ENCODE data around the gene BFSP1. TPM values are rescaled to one million over a fixed set of nuclear protein-coding genes. Genes with fewer than 3 reads are reported as not detected.
A peak's percentile ranks its signal among the peaks of the same experiment; 100 is the strongest.

BFSP1 gene
- 2.0 and 2.4 TPM in 2 replicates for total RNA-seq
- polyA plus RNA-seq = 0.12 and 2.3 TPM in 2 replicates

DNA sequence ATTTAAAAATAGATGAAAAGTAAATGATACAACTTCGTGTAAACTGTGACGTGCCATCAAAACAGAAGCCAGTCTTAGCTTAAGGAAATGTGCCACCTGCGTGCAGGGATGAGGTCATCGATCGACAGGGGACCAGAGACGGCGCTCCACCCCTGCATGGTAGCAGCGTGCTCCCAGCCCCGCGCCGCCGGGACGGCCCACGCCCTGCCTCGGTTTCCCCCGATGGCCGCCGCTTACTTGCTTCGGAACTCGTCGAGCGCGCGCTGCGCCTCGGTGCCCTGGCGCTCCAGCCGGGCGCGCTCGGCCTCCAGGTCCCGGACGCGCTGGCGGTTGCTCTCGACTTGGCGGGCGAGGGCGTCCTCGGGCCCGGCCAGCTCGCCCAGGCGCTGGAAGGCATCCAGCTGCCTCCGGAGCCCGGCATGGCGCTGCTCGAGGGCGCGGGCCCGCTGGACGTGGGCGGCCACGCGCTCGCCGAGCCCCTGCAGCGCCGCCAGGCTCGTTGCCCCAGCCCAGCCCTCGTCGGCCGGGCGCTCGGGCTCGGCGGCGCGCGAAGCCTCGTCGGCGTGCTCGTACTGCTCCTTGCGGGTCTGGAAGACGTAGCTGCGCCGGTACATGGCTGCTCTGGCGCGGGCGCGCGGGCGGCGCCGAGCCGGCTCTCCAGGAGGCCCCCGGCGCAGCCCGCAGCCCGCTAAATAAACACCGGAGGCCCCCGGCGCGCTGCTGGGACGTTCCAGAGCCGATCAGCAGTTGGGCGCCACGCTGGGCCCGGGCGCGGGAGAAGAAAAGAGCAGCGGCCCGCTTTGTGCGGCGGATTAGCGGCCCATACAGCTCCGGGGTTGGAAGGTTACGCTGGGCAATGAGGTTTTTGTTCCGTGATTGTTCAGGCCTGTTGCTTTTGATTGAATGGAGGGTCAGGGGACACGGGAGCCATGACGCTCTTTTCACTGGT, at the start of gene BFSP1:
BFSP1 (minus strand) TSS at position 664 of the 949 bp plus-strand sequence; CDS start at position 614, 50 bp downstream.
- H4K20me1 ChIP-seq (ENCODE audit: insufficient read depth, poor library complexity, severe bottlenecking) = no peaks in the 10 kb centered on the region
- peak within 1 kb of the TSS; percentile 95 for H3K4me2 ChIP-seq
- DNase-seq (ENCODE audit: low spot score) = peak; percentile 72
- WGBS (ENCODE audit: low lambda C conversion rate, missing lambda C conversion rate) = 2% methylated on average over 102 of the region's 111 CpGs
- no peaks in the 10 kb centered on the region for H3K9me2 ChIP-seq (replicated peaks; ENCODE audit: insufficient read depth)
- H3K79me2 ChIP-seq = no peaks in the 10 kb centered on the region
- no peaks in the 10 kb centered on the region for H3K9me3 ChIP-seq (ENCODE audit: low read depth)
- H2AFZ ChIP-seq = peak within 1 kb of the TSS; percentile 90
- peaks cover 12% of the 10 kb centered on the region for H3K4me1 ChIP-seq (ENCODE audit: insufficient read depth)
- H3K4me3 ChIP-seq = peak within 1 kb of the TSS; percentile 66
- H3K27ac ChIP-seq = peak within 1 kb of the TSS; percentile 48
- no peaks in the 10 kb centered on the region for H3K36me3 ChIP-seq (replicated peaks; ENCODE audit: insufficient read depth, low read depth)
- H3K27me3 ChIP-seq = no peaks in the 10 kb centered on the region
- TF ChIP-seq EZH2 (IDR thresholded peaks at IDR 0.05; ENCODE audit: borderline replicate concordance) = no peak
- TF ChIP-seq, protein P1, sequence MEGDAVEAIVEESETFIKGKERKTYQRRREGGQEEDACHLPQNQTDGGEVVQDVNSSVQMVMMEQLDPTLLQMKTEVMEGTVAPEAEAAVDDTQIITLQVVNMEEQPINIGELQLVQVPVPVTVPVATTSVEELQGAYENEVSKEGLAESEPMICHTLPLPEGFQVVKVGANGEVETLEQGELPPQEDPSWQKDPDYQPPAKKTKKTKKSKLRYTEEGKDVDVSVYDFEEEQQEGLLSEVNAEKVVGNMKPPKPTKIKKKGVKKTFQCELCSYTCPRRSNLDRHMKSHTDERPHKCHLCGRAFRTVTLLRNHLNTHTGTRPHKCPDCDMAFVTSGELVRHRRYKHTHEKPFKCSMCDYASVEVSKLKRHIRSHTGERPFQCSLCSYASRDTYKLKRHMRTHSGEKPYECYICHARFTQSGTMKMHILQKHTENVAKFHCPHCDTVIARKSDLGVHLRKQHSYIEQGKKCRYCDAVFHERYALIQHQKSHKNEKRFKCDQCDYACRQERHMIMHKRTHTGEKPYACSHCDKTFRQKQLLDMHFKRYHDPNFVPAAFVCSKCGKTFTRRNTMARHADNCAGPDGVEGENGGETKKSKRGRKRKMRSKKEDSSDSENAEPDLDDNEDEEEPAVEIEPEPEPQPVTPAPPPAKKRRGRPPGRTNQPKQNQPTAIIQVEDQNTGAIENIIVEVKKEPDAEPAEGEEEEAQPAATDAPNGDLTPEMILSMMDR (IDR thresholded peaks at IDR 0.05; ENCODE audit: poor library complexity) = peak; percentile 3

DNA sequence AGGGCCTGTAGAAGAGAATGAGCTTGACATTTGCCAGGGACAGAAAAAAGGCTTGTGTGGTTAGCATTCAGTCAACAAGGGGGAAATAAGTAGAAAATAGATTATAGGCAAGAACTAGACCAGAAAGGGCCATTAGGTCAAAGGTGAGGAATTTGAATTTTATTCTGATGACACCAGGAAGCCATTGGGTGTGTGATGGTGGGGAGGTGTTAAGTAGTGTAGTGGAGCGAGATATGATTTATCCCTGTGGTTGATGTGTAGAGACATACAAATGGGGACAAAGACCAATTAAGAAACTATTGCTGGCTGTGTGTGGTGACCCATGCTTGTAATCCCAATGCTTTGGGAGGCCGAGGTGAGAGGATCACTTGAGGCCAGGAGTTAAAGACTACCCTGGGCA, 49.7 kb upstream of the BFSP1 start:
- Histone ChIP-seq H2AFZ (no peak overlapping the region), H4K20me1 (ENCODE audit: insufficient read depth, poor library complexity, severe bottlenecking) (peaks cover 93% of the 10 kb centered on the region), H3K79me2 (peaks cover 100% of the 10 kb centered on the region), H3K9me2 (replicated peaks; ENCODE audit: insufficient read depth) (no peaks in the 10 kb centered on the region), H3K4me3 (no peak overlapping the region), H3K4me2 (no peak overlapping the region), H3K27me3 (no peaks in the 10 kb centered on the region), H3K9me3 (ENCODE audit: low read depth) (no peaks in the 10 kb centered on the region), H3K36me3 (replicated peaks; ENCODE audit: insufficient read depth, low read depth) (no peaks in the 10 kb centered on the region), H3K4me1 (ENCODE audit: insufficient read depth) (peaks cover 3% of the 10 kb centered on the region), H3K27ac (no peak overlapping the region)
- no peak for DNase-seq (ENCODE audit: low spot score)
- 100% methylated on average over 2 of the region's 2 CpGs for WGBS (ENCODE audit: low lambda C conversion rate, missing lambda C conversion rate)
- TF ChIP-seq, protein P1 (IDR thresholded peaks at IDR 0.05; ENCODE audit: poor library complexity) = no peak
- TF ChIP-seq EZH2 (IDR thresholded peaks at IDR 0.05; ENCODE audit: borderline replicate concordance) (no peak), EZH2phosphoT487 (IDR thresholded peaks at IDR 0.05; ENCODE audit: low read depth, severe bottlenecking, unreplicated experiment) (no peak)

DNA sequence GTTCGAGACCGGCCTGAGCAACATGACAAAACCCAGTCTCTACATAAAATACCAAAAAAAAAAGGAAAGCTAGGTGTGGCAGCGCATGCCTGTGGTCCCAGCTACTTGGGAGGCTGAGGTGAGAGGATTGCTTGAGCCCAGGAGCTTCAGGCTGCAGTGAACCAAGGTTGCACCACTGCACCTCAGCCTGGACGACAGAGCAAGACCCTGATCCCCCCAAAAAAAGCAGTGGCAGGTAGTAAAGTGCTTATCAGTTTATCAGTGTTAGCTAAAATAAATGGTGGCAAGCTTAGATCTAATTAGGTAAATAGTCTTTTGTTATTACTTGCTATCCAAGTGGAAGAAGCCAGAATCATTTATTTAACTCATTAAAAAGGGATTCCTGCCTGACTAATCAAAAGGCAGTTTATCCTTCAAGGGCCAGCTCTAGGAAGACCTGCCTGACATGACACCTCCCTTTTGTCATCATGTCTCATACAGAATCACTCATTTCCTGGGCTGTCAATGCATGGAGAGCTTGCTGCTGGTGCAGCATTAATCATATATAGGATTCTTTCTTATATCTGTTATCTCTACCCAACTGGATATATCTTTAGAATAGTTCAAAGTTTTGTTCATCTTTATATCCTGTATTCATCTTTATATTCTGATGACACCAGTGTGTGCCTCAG, 48.3 kb upstream of the BFSP1 start:
- Histone ChIP-seq H3K79me2 (peaks cover 100% of the 10 kb centered on the region), H3K36me3 (replicated peaks; ENCODE audit: insufficient read depth, low read depth) (no peaks in the 10 kb centered on the region), H3K4me3 (no peak overlapping the region), H2AFZ (no peak overlapping the region), H3K27me3 (no peaks in the 10 kb centered on the region), H3K27ac (no peak overlapping the region), H4K20me1 (ENCODE audit: insufficient read depth, poor library complexity, severe bottlenecking) (peaks cover 93% of the 10 kb centered on the region), H3K4me2 (no peak overlapping the region), H3K4me1 (ENCODE audit: insufficient read depth) (no peaks in the 10 kb centered on the region), H3K9me2 (replicated peaks; ENCODE audit: insufficient read depth) (no peaks in the 10 kb centered on the region), H3K9me3 (ENCODE audit: low read depth) (no peaks in the 10 kb centered on the region)
- no peak for DNase-seq (ENCODE audit: low spot score)
- 95% methylated on average over 4 of the region's 4 CpGs for WGBS (ENCODE audit: low lambda C conversion rate, missing lambda C conversion rate)
- no peak for TF ChIP-seq EZH2phosphoT487 (IDR thresholded peaks at IDR 0.05; ENCODE audit: low read depth, severe bottlenecking, unreplicated experiment)
- TF ChIP-seq, protein P1 (IDR thresholded peaks at IDR 0.05; ENCODE audit: poor library complexity) = no peak
- no peak for TF ChIP-seq EZH2 (IDR thresholded peaks at IDR 0.05; ENCODE audit: borderline replicate concordance)

Measured in hepatocyte (in vitro differentiated cells).